HG03442 (cell line): ENCODE data around the gene TIPRL.

Source experiments
- ATAC-seq: cut with Tn5 transposase; IDR thresholded peaks from one replicate; pipeline ENCODE4 v1.9.1; 2021; ENCODE audit warnings: mild to moderate bottlenecking, moderate library complexity; ENCODE audit not compliant: unreplicated experiment

The TIPRL gene

GRCh38 chr1:168243636-168244212 lies 65.0 kb downstream of the TIPRL start:
- ATAC-seq, result no peak

- no peak for ATAC-seq
Observed at GRCh38 chr1:168245042-168245441, 66.3 kb downstream of the TIPRL start.

GRCh38 chr1:168246506-168246905 lies 67.7 kb downstream of the TIPRL start:
- no peak for ATAC-seq
